NB4 (cell line): ENCODE data around the gene MFSD2A.

ENCODE experiments used
- DNase-seq: peaks from one replicate; pipeline ENCODE4 v3.0.0; 2010; ENCODE audit warnings: low read depth
- H3K4me3 ChIP-seq: one replicate; pipeline ENCODE4 v1.5.1; 2011; ENCODE audit warnings: mild to moderate bottlenecking, low read depth, low read length, moderate library complexity
- MYC ChIP-seq: IDR thresholded peaks from 2 replicates; pipeline ENCODE4 v1.6.1; 2011; ENCODE audit warnings: low read depth, low read length
- POLR2A ChIP-seq: IDR thresholded peaks from 2 replicates; pipeline ENCODE4 v1.6.1; 2011; ENCODE audit warnings: mild to moderate bottlenecking; ENCODE audit not compliant: insufficient read length; ENCODE audit errors: extremely low read depth
- TF ChIP-seq, protein P1 (sequence below): IDR thresholded peaks from one replicate; pipeline ENCODE4 v1.5.1; 2012; ENCODE audit warnings: low read depth, low read length
- TF ChIP-seq, protein P2 (sequence below): IDR thresholded peaks from 2 replicates; pipeline ENCODE4 v1.6.1; 2011; ENCODE audit warnings: low read depth, low read length

MFSD2A gene

GRCh38 chr1:39915499-39916129, 39.3 kb upstream of the MFSD2A start:
- no peak for DNase-seq
- TF ChIP-seq, protein P1, sequence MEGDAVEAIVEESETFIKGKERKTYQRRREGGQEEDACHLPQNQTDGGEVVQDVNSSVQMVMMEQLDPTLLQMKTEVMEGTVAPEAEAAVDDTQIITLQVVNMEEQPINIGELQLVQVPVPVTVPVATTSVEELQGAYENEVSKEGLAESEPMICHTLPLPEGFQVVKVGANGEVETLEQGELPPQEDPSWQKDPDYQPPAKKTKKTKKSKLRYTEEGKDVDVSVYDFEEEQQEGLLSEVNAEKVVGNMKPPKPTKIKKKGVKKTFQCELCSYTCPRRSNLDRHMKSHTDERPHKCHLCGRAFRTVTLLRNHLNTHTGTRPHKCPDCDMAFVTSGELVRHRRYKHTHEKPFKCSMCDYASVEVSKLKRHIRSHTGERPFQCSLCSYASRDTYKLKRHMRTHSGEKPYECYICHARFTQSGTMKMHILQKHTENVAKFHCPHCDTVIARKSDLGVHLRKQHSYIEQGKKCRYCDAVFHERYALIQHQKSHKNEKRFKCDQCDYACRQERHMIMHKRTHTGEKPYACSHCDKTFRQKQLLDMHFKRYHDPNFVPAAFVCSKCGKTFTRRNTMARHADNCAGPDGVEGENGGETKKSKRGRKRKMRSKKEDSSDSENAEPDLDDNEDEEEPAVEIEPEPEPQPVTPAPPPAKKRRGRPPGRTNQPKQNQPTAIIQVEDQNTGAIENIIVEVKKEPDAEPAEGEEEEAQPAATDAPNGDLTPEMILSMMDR: no peak
- no peak for TF ChIP-seq MYC
- no peak for TF ChIP-seq POLR2A
- TF ChIP-seq, protein P2, sequence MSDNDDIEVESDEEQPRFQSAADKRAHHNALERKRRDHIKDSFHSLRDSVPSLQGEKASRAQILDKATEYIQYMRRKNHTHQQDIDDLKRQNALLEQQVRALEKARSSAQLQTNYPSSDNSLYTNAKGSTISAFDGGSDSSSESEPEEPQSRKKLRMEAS: no peak
- H3K4me3 ChIP-seq: no peak overlapping the region

DNA sequence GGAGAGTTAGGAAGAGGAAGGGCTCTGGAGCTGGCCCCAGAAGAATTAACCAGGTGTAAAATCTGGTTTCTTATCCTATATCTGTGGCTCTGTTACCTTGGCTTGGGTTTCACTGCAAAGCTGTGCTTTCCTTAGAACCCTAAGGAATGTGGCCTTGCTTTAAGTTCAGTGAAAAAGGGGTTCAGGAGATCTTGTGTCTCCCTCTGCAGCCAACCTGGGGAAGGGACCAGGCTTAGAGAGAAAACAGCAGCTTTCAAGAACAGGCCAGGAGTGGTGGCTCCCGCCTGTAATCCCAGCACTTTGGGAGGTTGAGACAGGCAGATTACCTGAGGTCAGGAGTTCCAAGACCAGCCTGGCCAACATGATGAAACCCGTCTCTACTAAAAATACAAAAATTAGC, 37.1 kb upstream of the MFSD2A start:
- no peak for TF ChIP-seq POLR2A
- TF ChIP-seq, protein P2: no peak
- TF ChIP-seq, protein P1: no peak
- TF ChIP-seq MYC: no peak
- H3K4me3 ChIP-seq: no peak overlapping the region
- DNase-seq: no peak

- peak; percentile 82 for DNase-seq
- H3K4me3 ChIP-seq: no peak overlapping the region
- TF ChIP-seq, protein P2: no peak
- TF ChIP-seq, protein P1: peak; percentile 55
- no peak for TF ChIP-seq POLR2A
- no peak for TF ChIP-seq MYC
Measured at GRCh38 chr1:39919545-39919944, 35.4 kb upstream of the MFSD2A start.

- DNase-seq: no peak
- no peak for TF ChIP-seq POLR2A
- TF ChIP-seq, protein P1: no peak
- TF ChIP-seq, protein P2: no peak
- no peak for TF ChIP-seq MYC
- H3K4me3 ChIP-seq: no peak overlapping the region
Measured at GRCh38 chr1:39922251-39922688, 32.7 kb upstream of the MFSD2A start.

DNA sequence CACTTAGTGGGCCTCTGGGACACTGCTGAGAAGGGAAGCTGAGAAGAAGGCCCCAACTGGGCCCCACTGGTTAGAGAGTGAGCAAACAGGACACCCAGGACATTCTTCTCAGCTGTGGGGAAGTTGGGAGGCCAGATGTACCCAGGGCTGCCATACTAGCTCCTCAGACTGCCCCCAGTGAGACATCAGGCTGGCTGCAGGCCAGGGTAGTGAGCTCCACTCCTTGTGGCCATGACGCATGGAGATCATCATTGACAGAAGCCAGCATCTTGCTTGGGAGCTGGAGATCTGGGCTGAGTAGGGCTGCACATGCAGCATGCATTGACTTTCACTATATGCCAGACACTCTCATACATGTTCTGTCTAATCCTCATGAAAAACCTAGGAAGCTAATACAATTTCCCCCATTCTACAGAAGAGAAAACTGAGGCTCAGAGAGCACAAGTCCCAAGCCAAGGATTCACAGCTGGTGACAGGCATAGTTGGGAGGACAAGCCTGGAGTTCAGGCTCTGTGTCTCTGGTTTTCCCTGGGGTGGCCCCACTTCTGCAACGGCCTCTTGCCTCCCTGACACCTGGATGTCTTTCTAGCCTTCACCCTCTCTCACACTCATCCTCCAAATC, 29.1 kb upstream of the MFSD2A start:
- no peak overlapping the region for H3K4me3 ChIP-seq
- DNase-seq: peak; percentile 24
- TF ChIP-seq, protein P1: no peak
- TF ChIP-seq MYC (no peak), POLR2A (no peak)
- TF ChIP-seq, protein P2: no peak
